Cerebellar cortex (tissue), 1 donor: Measurements from ENCODE around the gene UVRAG.
"Not testable (repeated sequence)": the region's sequence is repeated elsewhere in the genome, so short reads cannot be mapped to it uniquely, and the experiment has no call there.

ENCODE experiments used
- DNase-seq: peaks from one replicate; pipeline ENCODE4 v3.0.0-alpha.2; 2015; ENCODE audit warnings: low spot score

Gene UVRAG

GRCh38 chr11:76074148-76075095 lies 259.4 kb downstream of the UVRAG start:
- DNase-seq, result no peak

- DNase-seq, result no peak
Measured at GRCh38 chr11:76075716-76076115, 260.7 kb downstream of the UVRAG start.

DNA sequence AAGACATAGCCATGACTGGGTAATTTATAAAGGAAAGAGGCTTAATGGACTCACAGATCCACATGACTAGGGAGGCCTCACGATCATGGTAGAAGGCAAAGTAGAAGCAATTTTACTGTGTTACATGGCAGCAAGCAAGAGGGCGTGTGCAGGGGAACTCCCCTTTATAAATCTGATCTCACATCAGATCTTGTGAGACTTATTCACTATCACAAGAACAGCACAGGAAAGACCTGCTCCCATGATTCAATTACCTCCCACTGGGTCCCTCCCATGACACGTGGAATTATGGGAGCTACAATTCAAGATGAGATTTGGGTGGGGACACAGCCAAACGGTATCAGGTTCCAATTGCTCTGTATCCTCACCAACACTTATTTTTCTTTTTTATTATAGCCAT lies 261.2 kb downstream of the UVRAG start:
- DNase-seq, result not testable (repeated sequence)

DNA sequence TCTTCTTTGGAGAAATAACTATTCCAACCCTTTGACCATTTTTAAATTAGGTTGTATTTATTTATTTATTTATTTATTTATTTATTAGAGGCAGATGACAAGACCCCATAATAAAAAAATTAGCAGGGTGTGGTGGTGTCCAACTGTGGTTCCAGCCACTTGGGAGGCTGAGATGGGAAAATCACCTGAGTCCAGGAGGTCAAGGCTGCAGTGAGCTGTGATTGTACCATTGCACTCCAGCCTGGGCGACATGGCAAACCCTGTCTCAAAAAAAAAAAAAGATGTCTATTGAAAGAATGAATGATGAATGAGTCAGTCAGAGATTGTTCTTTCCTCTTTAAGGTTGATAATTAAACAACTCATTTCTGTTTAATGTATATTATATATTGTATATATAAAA lies 261.7 kb downstream of the UVRAG start:
- DNase-seq, result no peak

DNA sequence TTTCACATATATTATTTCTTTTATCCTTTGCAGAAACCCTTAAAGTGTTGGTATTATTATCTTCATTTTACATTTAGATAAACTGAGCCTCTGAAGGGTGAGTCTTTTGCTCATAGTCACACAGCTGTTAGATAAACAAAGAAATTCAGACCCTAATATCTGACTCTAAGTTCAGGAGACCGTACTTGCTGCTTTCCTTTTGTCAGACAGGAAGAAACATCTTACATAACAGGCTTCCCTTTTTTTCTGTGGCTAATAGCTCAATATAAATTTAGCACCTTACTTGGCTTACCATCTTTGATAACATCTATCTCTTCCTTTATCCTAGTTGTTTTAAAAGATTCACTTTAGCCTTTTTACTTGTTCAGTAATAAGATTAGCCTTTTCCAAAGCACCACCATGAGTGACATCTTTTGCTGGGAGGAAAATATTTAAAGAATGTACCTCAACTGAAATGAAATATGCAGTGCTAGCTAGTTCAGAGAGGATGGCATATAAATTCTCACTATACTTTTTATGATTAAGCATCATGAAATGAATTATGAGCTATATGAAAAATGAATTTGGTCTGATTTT lies 262.7 kb downstream of the UVRAG start:
- no peak for DNase-seq

DNA sequence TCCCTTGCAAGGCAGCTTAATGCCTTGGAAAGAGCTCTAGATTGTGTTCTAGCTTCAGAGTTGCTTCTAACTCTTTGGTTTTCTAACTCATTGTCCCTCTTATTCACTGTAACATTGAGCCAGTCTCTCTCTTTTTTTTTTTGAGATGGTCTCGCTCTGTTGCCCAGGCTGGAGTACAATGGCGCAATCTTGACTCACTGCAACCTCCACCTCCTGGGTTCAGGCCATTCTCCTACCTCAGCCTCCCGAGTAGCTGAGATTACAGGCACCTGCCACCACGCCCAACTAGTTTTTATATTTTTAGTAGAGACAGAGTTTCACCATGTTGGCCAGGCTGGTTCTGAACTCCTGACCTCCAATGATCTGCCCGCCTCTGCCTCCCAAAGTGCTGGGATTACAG lies 266.1 kb downstream of the UVRAG start:
- DNase-seq, result not testable (repeated sequence)

GRCh38 chr11:76083563-76084451 lies 268.8 kb downstream of the UVRAG start:
- DNase-seq, result no peak

DNA sequence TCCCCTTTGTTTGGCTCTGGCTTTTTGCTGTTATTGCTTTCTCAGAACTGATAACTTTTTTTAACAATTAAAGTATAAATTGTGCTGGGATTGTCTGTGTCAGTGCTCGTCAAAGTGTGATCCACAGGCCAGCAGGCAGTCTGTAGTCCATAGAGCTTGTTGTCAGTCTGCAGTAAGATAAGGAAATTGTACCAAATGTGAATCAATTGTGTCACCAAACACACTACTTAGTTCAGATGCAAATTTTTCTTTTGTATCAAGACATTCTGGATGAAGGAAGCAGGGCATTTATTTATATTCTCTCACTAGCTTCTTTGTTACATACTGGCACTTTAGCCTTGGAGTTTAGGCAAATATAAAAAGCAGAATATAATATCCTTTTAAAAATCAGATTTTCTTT lies 270.3 kb downstream of the UVRAG start:
- no peak for DNase-seq

DNA sequence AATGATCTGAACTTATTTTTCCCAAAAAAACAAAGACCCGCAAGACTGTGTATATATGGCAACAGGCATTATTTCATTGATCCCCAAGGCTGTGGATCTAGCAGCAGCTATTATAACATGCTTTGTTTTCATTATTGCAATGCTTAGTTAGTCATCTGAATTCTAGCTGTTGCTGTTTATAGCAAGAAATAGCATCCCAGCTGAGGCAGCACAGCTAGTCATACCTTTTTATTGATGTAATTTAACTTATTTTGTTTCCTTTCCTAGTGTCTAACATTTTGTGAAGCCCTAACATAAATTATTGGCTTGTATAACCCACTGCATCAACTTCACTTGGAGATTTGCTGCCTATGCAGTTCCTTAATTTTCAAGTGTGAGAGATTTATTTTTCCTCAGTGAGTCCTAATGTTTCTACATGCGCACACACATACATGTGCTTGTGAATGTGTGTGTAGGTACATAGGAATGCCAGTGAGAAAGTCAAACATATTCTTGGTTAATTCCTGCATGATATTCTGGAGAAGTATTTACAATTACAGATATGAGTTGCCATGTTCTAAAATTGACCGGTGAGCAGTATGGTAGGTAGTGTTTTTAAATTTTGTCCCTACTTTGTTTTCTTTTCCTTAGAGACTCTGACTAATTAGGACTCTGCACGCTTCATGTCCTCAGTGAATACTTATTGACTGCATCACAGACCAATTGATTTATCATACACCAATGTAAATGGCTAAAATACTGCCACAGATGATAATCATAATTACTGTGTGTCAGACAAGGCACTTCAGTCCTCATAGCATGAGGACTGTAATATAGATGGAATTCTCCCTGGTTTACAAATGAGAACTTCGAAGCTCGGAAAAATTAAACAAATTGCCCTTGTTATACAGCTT lies 272.0 kb downstream of the UVRAG start:
- no peak for DNase-seq

DNA sequence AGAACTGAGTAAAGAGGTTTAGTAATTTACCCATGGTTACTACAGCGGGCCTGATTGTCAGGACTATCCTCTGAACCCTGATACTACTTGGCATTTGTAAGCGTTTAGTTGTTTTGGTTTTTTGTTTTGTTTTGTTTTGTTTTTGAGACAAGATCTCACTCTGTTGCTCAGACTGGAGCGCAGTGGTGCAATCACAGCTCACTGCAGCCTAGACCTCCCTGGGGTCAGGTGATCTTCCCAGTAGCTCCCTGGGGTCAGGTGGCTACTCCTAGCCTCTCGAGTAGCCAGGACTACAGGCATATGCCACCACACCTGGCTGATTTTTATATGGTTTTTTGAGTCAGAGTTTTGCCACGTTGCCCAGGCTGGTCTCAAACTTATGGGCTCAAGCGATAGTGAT lies 272.7 kb downstream of the UVRAG start:
- no peak for DNase-seq

DNA sequence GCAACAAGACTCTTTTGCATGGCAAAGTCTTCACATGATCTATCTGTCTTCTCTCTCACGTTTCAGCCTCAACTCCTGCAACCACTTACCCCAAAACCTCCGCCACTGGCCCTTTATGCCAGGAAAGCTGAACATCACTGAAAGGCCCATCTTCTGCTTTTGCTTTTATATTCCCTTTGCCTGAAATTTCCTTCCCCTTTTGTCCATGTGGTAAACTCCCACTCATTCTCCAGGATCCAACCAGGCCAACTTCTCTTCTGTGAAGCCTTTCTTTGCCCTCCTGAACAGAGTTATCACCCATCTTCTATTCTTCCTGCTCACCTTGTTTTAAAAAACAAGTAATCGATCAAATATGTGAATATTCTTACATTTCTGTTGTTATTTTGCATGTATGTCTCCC lies 273.5 kb downstream of the UVRAG start:
- no peak for DNase-seq

DNA sequence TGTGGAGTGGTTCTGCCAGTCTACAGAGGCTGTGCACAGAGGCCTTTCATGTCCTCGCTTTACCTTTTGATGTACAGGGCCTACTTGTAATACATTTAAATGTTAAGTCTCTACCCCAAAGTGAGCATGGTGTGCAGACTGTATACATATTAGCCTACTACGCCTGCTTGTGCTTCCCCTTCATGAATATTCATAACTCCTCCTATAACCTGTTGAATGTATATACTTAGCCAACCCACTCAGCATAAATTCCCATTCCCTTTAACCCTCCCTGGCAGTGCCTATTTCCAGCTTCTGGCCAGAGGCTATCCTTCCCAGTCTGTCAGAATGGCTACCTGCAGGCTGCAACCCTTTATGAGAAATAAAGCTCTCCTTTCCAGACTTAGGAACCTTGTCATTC lies 275.2 kb downstream of the UVRAG start:
- DNase-seq, result no peak

DNA sequence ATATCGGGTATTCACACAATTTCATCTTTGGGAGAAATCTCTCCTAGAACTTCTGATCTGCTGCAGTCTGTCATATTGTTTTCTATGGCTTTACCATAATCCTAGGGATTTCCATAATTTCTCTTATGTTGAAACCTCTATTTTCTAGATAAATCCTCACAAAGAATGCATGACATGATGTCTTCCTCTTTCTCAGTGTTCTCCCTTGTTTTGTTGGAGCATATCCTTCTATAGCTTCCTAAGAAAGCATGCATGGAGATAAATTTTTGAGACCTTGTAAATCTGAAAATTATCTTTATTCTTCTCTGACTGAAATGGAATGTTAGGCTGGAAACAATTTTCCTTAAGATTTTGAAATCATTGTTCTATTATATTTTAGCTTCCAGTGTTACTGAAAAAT lies 275.8 kb downstream of the UVRAG start:
- DNase-seq, result no peak

GRCh38 chr11:76094740-76095139 lies 279.7 kb downstream of the UVRAG start:
- DNase-seq, result no peak

DNA sequence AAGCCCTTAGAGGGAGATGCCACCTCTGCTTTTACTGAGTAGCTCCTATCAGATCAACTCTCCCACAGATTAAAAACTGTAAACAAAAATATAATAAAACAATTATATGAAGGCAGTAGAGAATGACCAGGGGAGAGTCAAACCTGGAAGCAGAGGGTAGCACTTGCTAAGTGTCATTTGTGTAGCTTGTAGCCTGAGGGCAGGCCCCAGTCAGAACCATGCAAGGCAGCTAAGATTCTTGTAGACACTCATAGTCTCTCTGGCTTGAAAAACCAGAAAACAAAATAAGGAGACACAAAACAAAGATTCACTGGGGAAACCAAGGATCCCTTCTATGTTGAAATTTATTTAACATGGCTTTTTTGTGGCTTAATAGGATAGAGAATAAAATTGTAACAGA lies 280.9 kb downstream of the UVRAG start:
- DNase-seq, result no peak

DNA sequence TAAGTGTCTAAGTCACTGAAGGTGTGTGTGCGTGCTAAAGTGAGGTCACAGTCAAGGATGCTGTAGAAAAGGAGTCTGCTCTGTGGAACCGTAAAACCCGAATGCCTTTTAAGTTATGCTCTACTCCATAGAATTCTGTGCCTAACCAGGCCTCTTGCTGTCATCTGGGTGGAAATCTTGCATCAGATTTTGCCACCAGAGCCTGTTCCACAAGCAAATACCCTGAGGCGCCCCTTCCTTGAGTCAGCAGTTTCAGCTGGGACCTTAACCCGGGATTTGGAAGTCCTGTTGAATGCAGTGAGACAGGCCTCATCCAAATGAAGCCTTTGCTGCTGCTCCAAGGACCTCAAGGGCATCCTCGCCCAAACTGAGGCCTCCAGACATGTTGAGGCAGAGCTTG lies 281.5 kb downstream of the UVRAG start:
- no peak for DNase-seq

GRCh38 chr11:76102802-76103201 lies 287.8 kb downstream of the UVRAG start:
- no peak for DNase-seq

DNA sequence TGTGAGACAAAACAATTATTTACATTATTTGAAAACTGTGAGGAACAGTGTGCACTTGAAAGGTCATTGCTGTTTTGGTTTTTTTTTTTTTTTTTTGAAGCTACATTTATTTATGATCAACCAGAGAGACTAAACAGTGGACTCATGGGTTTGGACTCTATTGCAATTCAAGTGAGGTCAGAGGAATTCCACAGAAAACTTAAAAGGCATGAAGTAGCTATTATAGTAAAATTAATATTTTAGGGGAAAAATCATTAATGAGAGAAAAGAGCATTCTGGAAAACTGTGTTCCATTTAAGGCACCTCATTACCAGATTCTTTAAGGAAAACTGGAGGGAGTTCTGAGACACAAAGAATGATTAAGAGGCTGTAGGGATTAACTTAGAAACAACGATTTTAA lies 288.4 kb downstream of the UVRAG start:
- no peak for DNase-seq

GRCh38 chr11:76104285-76104684 lies 289.3 kb downstream of the UVRAG start:
- no peak for DNase-seq

- no peak for DNase-seq
Measured at GRCh38 chr11:76105637-76106036, 290.6 kb downstream of the UVRAG start.

- DNase-seq, result no peak
Measured at GRCh38 chr11:76107971-76108370, 293.0 kb downstream of the UVRAG start.

DNA sequence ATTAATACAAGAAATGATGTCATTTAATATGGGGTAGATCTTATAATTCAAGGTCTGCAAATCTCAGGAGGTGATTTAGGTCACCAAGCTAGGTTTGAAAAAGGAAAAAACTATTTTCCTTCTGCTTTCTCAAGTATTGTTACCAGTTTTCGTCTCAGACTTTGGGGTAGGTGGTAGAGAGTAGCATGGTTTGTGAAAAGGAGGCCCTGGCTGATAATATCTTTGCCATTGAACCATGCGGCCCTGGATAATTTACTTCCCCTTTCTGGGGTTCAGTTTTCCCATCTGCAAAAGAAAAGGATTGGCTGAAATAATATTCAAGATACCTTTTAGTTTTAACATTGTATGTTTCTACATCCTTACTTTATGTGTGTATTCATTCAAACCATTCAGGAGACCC lies 299.2 kb downstream of the UVRAG start:
- DNase-seq, result no peak
